ENCODE data around the gene CIC.

DNA sequence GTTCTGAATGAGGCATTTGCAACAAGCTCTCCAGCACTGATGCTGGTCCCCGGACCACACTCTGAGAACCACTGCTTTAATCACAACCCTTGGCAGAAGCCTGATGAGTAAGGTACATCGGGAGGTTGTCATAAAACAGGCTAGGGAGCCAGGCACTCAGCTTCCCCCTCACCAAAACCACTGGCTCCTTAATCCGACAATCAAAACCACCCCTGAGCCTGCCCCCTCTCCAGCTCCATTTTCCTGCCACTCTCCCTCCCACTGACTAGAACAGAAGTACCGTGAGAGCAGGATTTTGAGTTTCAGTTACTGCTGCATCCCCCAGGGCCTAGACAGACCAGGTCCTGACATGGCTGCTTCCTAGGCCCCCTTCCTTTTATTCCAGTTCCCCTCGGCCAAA is 33.9 kb upstream of the CIC start:
- TF ChIP-seq CEBPB (IDR thresholded peaks at IDR 0.05) (no peak), PHF8 (IDR thresholded peaks at IDR 0.05; ENCODE audit: borderline replicate concordance, low read depth) (no peak), POLR2AphosphoS2 (conservative IDR thresholded peaks at IDR 0.05; ENCODE audit: low read length) (no peak), JUN (IDR thresholded peaks at IDR 0.05) (no peak), NR3C1 (IDR thresholded peaks at IDR 0.05) (no peak), JUNB (IDR thresholded peaks at IDR 0.05) (no peak), MYC (IDR thresholded peaks at IDR 0.05; ENCODE audit: borderline replicate concordance, low read length) (no peak)
- TF ChIP-seq, protein P1, sequence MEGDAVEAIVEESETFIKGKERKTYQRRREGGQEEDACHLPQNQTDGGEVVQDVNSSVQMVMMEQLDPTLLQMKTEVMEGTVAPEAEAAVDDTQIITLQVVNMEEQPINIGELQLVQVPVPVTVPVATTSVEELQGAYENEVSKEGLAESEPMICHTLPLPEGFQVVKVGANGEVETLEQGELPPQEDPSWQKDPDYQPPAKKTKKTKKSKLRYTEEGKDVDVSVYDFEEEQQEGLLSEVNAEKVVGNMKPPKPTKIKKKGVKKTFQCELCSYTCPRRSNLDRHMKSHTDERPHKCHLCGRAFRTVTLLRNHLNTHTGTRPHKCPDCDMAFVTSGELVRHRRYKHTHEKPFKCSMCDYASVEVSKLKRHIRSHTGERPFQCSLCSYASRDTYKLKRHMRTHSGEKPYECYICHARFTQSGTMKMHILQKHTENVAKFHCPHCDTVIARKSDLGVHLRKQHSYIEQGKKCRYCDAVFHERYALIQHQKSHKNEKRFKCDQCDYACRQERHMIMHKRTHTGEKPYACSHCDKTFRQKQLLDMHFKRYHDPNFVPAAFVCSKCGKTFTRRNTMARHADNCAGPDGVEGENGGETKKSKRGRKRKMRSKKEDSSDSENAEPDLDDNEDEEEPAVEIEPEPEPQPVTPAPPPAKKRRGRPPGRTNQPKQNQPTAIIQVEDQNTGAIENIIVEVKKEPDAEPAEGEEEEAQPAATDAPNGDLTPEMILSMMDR (IDR thresholded peaks at IDR 0.05): no peak

All from A549 (cell line).